GM19351 (cell line): ENCODE measurements around the gene SCN4B.

ENCODE experiments used
- ATAC-seq: cut with Tn5 transposase; IDR thresholded peaks from one replicate; pipeline ENCODE4 v1.9.1; 2021; ENCODE audit warnings: mild to moderate bottlenecking, moderate library complexity; ENCODE audit not compliant: unreplicated experiment

Gene SCN4B

GRCh38 chr11:118132385-118133151 lies 20.1 kb downstream of the SCN4B start:
- no peak for ATAC-seq

GRCh38 chr11:118129471-118130172 lies 23.0 kb downstream of the SCN4B start:
- no peak for ATAC-seq

GRCh38 chr11:118128721-118129470 lies 23.7 kb downstream of the SCN4B start:
- ATAC-seq = no peak

GRCh38 chr11:118128310-118128709 lies 24.3 kb downstream of the SCN4B start:
- ATAC-seq = no peak

DNA sequence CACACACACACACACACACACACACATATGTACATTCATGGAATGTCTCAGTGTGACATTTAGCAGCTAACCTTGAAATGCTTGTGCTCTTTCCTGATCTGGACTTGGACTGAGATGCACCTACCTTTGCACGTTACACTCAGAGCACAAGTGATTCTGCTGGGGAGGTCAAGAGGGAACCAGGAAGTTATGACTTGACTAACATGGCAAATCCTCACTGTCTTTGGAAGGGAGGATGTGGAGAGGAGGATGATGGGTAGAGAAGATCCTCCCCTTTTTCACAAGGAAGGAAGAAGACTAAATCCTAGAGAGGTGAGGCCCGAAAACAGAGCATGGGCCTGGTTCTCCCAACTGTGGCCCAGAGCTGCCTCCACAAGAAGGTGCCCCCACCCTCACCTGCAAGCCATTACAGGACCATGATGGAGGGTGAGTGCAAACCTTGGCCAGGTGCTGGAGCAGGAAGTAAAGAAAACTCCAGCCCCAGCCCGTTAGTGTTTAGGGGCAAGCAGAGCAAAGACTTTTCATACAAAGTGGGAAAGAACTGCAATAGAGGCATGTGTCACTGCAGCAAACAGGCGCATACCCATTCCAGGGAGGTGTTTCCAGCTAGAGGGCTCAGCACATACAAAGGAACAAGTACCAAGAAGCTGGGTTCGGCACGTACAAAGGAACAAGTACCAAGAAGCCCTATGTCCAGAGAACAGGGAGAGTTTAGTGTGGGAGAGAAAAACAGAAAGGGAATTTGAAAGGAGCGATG lies 26.4 kb downstream of the SCN4B start:
- ATAC-seq = no peak

- ATAC-seq = no peak
Observed at GRCh38 chr11:118124929-118125535, 27.6 kb downstream of the SCN4B start.

GRCh38 chr11:118120793-118121192 lies 31.8 kb downstream of the SCN4B start:
- ATAC-seq = no peak

- ATAC-seq = no peak
Observed at GRCh38 chr11:118117790-118118601, 34.6 kb downstream of the SCN4B start.

- no peak for ATAC-seq
Observed at GRCh38 chr11:118115048-118115447, 37.6 kb downstream of the SCN4B start.

DNA sequence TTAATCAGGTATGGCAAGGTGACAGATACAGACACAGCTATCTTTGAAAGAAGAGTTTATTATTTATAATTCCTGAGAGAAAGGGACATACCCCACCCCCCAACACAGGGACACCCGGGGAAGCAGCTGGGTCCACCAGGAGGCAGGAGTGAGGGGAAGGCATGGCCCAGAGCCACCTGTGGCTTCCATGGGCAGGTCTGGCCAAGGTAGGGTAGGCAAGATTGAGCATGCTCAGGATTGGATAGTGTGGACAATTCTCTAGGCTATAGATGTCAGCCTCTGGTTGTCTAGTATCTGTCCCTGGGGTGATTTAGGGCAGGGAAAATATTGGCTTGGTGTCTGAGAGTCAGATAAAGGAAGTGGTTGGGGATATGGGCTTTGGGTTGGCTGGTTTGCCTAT lies 38.4 kb downstream of the SCN4B start:
- no peak for ATAC-seq

DNA sequence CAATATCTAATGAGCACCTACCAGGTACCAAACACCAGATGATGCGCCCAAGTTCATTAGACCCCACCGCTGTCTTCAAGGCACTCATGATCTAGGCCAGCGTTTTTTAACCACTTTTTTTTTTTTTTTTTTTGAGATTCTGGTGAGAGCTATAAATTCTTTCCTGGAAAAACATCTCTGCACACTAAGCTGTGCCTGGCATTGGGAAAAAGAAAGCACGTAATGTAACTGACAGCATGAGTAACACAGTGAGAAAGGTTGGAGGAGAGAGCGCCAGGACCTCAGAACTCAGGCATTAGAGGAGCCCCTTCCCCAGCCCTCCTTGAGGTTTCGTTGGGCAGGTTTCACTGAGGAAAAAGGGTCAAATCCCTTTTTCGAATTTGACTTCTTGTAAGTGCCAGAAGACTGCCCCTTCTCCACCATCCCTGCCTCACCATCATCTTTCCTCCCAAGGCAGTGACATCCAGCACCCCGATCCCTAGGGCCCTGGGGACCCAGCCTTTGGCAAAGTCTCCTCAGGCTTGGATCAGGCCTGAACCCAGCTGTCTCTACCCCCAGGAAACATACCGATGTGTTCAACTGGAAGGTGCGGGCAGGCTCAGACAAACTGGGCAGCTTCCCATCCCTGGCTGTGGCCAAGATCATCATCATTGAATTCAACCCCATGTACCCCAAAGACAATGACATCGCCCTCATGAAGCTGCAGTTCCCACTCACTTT lies 39.8 kb downstream of the SCN4B start:
- no peak for ATAC-seq

GRCh38 chr11:118111744-118112035 lies 40.9 kb downstream of the SCN4B start:
- ATAC-seq = no peak

DNA sequence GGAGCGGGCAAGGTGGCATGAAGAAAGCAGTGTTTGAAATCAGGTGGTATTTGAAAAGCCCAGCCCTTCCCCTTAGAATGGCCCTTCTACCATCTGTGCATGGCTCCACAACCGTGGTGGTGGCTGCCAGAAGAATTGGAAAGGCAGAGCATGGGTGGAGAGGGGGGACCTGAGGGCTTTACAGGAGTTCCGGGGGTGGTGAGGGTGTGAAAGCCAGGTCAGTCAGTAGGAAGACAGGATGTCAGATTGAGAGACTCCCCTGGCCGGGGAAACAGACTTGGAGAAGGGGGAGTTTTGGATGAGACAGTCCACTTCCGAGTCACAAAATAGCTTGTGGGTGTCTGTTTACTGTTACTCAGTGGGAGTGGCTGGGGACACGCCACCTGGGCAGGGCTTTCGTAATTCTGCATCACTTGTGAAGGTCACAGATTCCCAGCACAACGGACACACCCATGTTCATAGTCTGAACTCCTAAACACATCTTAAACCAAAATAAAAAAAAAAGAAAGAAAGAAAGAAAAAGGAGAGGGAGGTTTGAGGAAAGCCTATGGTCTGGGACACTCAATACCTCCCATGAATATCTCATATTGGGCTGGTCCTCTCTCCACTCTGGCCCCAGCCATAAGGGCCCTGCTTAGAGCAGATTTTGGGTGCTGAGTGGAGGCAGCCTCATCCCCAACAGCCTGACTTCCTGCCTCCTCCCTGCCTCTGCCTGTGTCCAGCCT lies 41.4 kb downstream of the SCN4B start:
- ATAC-seq = no peak

- ATAC-seq = no peak
Observed at GRCh38 chr11:118109231-118109630, 43.4 kb downstream of the SCN4B start.

- no peak for ATAC-seq
Observed at GRCh38 chr11:118108513-118108912, 44.1 kb downstream of the SCN4B start.

DNA sequence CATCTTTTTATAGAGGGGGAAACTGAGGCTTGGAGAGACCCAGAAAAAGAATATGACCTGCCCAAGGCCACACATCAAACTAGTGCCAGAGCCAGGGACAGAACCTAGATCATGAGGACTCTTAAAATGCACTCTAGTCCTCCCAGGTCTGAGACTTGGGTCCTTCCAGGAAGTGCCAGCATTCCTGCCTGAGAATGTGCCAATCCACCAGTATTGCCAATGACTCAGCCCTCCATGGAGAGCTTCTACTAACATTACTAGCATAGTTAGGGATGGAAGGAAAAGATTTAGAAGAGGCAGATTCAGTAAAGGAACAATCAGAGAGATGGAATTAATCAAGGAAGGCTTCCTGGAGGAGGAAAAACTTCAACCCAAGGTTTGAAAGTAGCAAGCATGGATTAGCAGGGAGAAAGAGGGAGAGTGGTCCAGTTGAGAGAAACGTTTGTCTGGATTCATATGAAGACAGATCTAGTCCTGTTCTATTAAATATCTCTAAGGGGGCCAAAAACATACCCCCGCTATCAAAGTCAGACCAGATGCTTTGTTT lies 45.8 kb downstream of the SCN4B start:
- ATAC-seq = no peak

DNA sequence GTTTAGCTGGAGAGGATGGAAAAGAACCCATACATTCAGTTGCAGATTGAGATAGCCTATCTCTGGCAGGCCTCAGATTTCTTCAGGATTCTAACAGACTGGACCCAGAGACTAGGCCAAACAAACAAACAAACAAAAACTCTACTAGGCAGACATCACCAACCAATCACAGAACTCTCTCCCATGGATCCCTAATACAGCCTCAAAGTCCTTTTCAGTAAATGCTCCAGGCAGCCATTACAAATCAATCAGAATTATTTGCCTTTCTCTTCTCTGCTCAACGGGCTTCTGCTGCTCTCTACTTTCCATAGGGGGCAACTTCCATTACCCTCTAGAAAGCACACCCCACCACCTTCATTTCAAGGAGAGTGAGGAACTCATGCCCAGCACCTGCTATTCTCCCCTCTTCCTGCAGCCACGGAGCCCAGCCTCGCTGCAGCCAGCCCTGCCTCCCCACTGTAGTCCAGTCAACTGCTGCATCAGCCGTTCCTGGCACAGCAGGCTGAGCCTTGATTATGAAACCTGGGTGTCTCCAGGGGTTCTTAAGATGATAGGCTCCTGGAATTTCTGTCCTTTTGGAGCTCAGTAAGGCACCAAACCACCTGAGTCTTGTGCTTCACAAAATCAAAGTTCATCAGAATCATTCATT lies 46.8 kb downstream of the SCN4B start:
- no peak for ATAC-seq

GRCh38 chr11:118104491-118104890 lies 48.1 kb downstream of the SCN4B start:
- ATAC-seq = no peak
